DND-41 (cell line): ENCODE measurements around the gene CDK5R1.

Experiments
- ATAC-seq: fragments of 200-7000 bp; cut with Tn5 transposase; 3 replicates; pipeline ENCODE4 v1.9.1; 2021; ENCODE audit warnings: low read depth; ENCODE audit not compliant: insufficient read depth
- DNase-seq: peaks from one replicate; pipeline ENCODE4 v3.0.0-alpha.2; 2020
- H2AFZ ChIP-seq: 2 replicates; pipeline ENCODE4 v1.6.0; 2012; ENCODE audit warnings: low read depth, low read length
- H3K27ac ChIP-seq: 2 replicates; pipeline ENCODE4 v1.5.1; 2012; ENCODE audit warnings: low read length, inconsistent platforms
- H3K27me3 ChIP-seq: fragments of 200-600 bp; sonication (generic); 2 replicates; pipeline ENCODE4 v1.6.0; 2012; ENCODE audit warnings: low read length, mild to moderate bottlenecking, inconsistent platforms; ENCODE audit not compliant: insufficient read depth, poor library complexity
- H3K36me3 ChIP-seq: 2 replicates; pipeline ENCODE4 v1.5.1; 2012; ENCODE audit warnings: low read length, inconsistent platforms; ENCODE audit not compliant: insufficient read depth
- H3K4me1 ChIP-seq: 2 replicates; pipeline ENCODE4 v1.5.1; 2012; ENCODE audit warnings: mild to moderate bottlenecking, low read length; ENCODE audit not compliant: insufficient read depth
- H3K4me2 ChIP-seq: 2 replicates; pipeline ENCODE4 v1.6.0; 2012; ENCODE audit warnings: mild to moderate bottlenecking, moderate library complexity, low read length, inconsistent platforms; ENCODE audit not compliant: insufficient read depth
- H3K4me3 ChIP-seq, 2 experiments: fragments of 200-600 bp in 1 of 2; shearing (Covaris generic) in 1 of 2; 2 replicates each; pipeline ENCODE4 v1.5.1; 2012 to 2016; ENCODE audit warnings: inconsistent platforms in 2 of 2, low read length in 2 of 2, mild to moderate bottlenecking in 2 of 2, low read depth in 1 of 2, moderate library complexity in 1 of 2
- H3K79me2 ChIP-seq: 2 replicates; pipeline ENCODE4 v1.6.0; 2012; ENCODE audit warnings: low read length, inconsistent platforms; ENCODE audit not compliant: insufficient read depth
- H3K9ac ChIP-seq: 2 replicates; pipeline ENCODE4 v1.6.0; 2012; ENCODE audit warnings: low read depth, mild to moderate bottlenecking, inconsistent platforms, low read length, moderate library complexity
- H3K9me3 ChIP-seq: 2 replicates; pipeline ENCODE4 v1.5.1; 2012; ENCODE audit warnings: low read length, moderate library complexity, mild to moderate bottlenecking, inconsistent platforms; ENCODE audit not compliant: insufficient read depth, severe bottlenecking
- H4K20me1 ChIP-seq: 2 replicates; pipeline ENCODE4 v1.6.0; 2012; ENCODE audit warnings: low read length; ENCODE audit not compliant: insufficient read depth
- CTCF ChIP-seq: IDR thresholded peaks from 2 replicates; pipeline ENCODE4 v1.5.1; 2012; ENCODE audit warnings: borderline replicate concordance, low read length, moderate library complexity, mild to moderate bottlenecking; ENCODE audit not compliant: poor library complexity, severe bottlenecking; ENCODE audit errors: extremely low read depth
- EZH2 ChIP-seq: IDR thresholded peaks from 3 replicates; pipeline ENCODE4 v1.6.1; 2012; ENCODE audit warnings: borderline replicate concordance, low read depth, mild to moderate bottlenecking, moderate library complexity, low read length, inconsistent platforms; ENCODE audit not compliant: severe bottlenecking

CDK5R1 gene

GRCh38 chr17:32489320-32490100 is 2.7 kb downstream of the CDK5R1 start:
- Histone ChIP-seq H3K4me1 (peaks cover 28% of the 10 kb centered on the region), H3K36me3 (peaks cover 24% of the 10 kb centered on the region), H3K4me2 (peak overlapping the region; percentile 6; the same call in 1 of the 2 replicates), H3K9me3 (no peaks in the 10 kb centered on the region), H2AFZ (no peak overlapping the region), H3K9ac (no peak overlapping the region), H3K27me3 (no peaks in the 10 kb centered on the region), H3K79me2 (peaks cover 9% of the 10 kb centered on the region; the same call in 1 of the 2 replicates), H3K4me3 (no peak overlapping the region), H4K20me1 (peaks cover 20% of the 10 kb centered on the region), H3K27ac (no peak overlapping the region)
- DNase-seq, result no peak
- no peak for TF ChIP-seq CTCF
- TF ChIP-seq EZH2, result no peak
- ATAC-seq, result no peak

- TF ChIP-seq EZH2 (no peak), CTCF (no peak)
Observed at GRCh38 chr17:32490101-32490482, 3.3 kb downstream of the CDK5R1 start.

GRCh38 chr17:32491371-32492263 is 4.8 kb downstream of the CDK5R1 start:
- ATAC-seq, result peak; percentile 41; the same call in 2 of the 3 replicates
- no peak overlapping the region for H3K4me2 ChIP-seq
- H4K20me1 ChIP-seq, result peaks cover 20% of the 10 kb centered on the region
- H2AFZ ChIP-seq, result no peak overlapping the region
- H3K9me3 ChIP-seq, result no peaks in the 10 kb centered on the region
- H3K27me3 ChIP-seq, result no peaks in the 10 kb centered on the region
- TF ChIP-seq EZH2 (no peak), CTCF (no peak)
- H3K27ac ChIP-seq, result no peak overlapping the region
- peaks cover 24% of the 10 kb centered on the region for H3K36me3 ChIP-seq
- H3K4me1 ChIP-seq, result peaks cover 22% of the 10 kb centered on the region
- H3K9ac ChIP-seq, result no peak overlapping the region
- no peak overlapping the region for H3K4me3 ChIP-seq
- no peak for DNase-seq
- peaks cover 9% of the 10 kb centered on the region; the same call in 1 of the 2 replicates for H3K79me2 ChIP-seq

More at GRCh38 chr17:32490101-32490482, 3.3 kb downstream of the CDK5R1 start:
- ATAC-seq (no peak), DNase-seq (no peak)
- no peak overlapping the region for H3K4me3 ChIP-seq
- H3K4me2 ChIP-seq, result no peak overlapping the region
- peaks cover 28% of the 10 kb centered on the region for H3K4me1 ChIP-seq
- no peaks in the 10 kb centered on the region for H3K27me3 ChIP-seq
- H3K9ac ChIP-seq, result no peak overlapping the region
- no peak overlapping the region for H3K27ac ChIP-seq
- H3K36me3 ChIP-seq, result peaks cover 24% of the 10 kb centered on the region
- H3K9me3 ChIP-seq, result no peaks in the 10 kb centered on the region
- H2AFZ ChIP-seq, result no peak overlapping the region
- H4K20me1 ChIP-seq, result peaks cover 20% of the 10 kb centered on the region
- peaks cover 9% of the 10 kb centered on the region; the same call in 1 of the 2 replicates for H3K79me2 ChIP-seq
